ENCODE measurements around the gene DEDD. TPM values are rescaled to one million over a fixed set of nuclear protein-coding genes. Genes with fewer than 3 reads are reported as not detected.

Gene DEDD
- total RNA-seq, 1 experiment from 2014 or later, result 39.2 TPM

DNA sequence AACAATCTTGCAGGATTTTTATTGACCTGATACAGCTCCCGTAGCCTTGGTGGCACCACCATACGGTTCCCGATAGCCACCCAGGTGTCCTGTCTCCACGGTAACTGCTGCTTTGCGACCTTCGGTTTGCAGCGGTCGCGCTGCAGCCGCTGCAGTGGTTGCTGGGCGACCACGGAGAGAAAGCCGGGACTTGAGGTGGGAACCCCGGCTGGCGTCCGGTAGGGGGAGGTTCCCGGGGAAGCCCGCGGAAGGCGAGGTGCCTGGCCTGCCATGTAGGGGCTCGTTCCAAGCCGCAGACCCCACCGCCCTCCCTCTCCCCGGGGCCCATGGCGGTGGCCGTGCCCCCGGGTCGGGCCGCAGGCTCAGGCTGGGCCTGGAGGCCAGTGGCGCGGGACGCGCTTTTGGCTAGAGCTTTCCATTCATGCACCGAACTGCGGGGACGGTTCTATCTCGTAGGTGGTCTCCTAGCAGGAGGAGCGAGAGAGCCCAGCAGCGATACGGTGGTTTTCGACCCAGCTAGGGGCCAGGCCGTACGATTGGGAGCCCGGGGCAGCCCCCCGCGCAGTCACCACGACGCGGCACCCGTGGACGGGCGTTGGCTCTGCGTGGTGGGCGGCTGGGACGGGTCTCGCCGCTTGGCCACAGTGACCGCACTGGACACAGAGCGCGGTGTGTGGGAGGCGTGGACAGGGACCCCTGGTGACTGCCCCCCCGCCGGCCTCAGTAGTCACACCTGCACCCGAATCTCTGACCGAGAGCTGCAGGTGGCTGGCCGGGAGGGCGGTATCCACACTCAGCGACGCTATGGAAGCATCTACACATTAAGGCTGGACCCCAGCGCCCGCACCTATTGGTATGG, 34.0 kb downstream of the DEDD start, which contains the start of gene KLHDC9:
Gene KLHDC9, plus strand, starts transcription at position 152 of the 859 bp plus-strand sequence. Its CDS starts 175 bp downstream, at position 327.
- ChIA-PET CTCF (interaction anchor here (0.5 to 8.2 kb wide), 45 partner anchors 9 to 321 kb away, joined by 3 to 109 read pairs (median 5); partner anchors contain the start of genes ARHGAP30, B4GALT3, DEDD and F11R), POLR2A (interaction anchor here (0.6 to 2.3 kb wide), 6 partner anchors 19 to 78 kb away, joined by 3 to 9 read pairs (median 4); partner anchors contain the start of genes F11R, NIT1, PFDN2 and USF1)
- H3K4me3 Mint-ChIP-seq, result peak within 1 kb of the TSS; percentile 80
- H3K9me3 Mint-ChIP-seq, result no peaks in the 10 kb centered on the region
- H3K4me1 Mint-ChIP-seq, result peaks cover 6% of the 10 kb centered on the region
- DNase-seq (ENCODE audit: low spot score), result peak; percentile 91
- H3K27ac Mint-ChIP-seq, result peak within 1 kb of the TSS; percentile 81
- H3K36me3 Mint-ChIP-seq, result peaks cover 15% of the 10 kb centered on the region
- peak; percentile 86 for ATAC-seq
- peaks cover 6% of the 10 kb centered on the region; the same call in 1 of the 2 replicates for H3K27me3 Mint-ChIP-seq (ENCODE audit: low read depth)
- no peak; the same call in 1 of the 2 replicates for TF ChIP-seq MLX (CRISPR knock-in tag; IDR thresholded peaks at IDR 0.05)
- TF ChIP-seq NR3C1 (CRISPR knock-in tag; conservative IDR thresholded peaks at IDR 0.05; ENCODE audit: low read depth), result no peak
- TF ChIP-seq TP53 (CRISPR knock-in tag; IDR thresholded peaks at IDR 0.05), result no peak
- TF ChIP-seq ATF1 (CRISPR knock-in tag; IDR thresholded peaks at IDR 0.05), result 0 out of 2 replicates have a peak, but pooled peaks have one; percentile 53
- no peak for TF ChIP-seq NFYB (CRISPR knock-in tag; conservative IDR thresholded peaks at IDR 0.05; ENCODE audit: low read depth)
- TF ChIP-seq HMGXB4 (CRISPR knock-in tag; IDR thresholded peaks at IDR 0.05), result no peak
- TF ChIP-seq, protein P1, sequence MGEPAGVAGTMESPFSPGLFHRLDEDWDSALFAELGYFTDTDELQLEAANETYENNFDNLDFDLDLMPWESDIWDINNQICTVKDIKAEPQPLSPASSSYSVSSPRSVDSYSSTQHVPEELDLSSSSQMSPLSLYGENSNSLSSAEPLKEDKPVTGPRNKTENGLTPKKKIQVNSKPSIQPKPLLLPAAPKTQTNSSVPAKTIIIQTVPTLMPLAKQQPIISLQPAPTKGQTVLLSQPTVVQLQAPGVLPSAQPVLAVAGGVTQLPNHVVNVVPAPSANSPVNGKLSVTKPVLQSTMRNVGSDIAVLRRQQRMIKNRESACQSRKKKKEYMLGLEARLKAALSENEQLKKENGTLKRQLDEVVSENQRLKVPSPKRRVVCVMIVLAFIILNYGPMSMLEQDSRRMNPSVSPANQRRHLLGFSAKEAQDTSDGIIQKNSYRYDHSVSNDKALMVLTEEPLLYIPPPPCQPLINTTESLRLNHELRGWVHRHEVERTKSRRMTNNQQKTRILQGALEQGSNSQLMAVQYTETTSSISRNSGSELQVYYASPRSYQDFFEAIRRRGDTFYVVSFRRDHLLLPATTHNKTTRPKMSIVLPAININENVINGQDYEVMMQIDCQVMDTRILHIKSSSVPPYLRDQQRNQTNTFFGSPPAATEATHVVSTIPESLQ (CRISPR knock-in tag; IDR thresholded peaks at IDR 0.05), result no peak
- TF ChIP-seq FOXP1 (CRISPR knock-in tag; IDR thresholded peaks at IDR 0.05; ENCODE audit: borderline replicate concordance), result no peak
- no peak for TF ChIP-seq ZNF121 (CRISPR knock-in tag; IDR thresholded peaks at IDR 0.05)
- no peak for TF ChIP-seq PRDM15 (CRISPR knock-in tag; IDR thresholded peaks at IDR 0.05)
- no peak for TF ChIP-seq CREB1 (CRISPR knock-in tag; IDR thresholded peaks at IDR 0.05)
- no peak for TF ChIP-seq ZNF532 (CRISPR knock-in tag; IDR thresholded peaks at IDR 0.05; ENCODE audit: borderline replicate concordance)
- TF ChIP-seq IRF1 (CRISPR knock-in tag; IDR thresholded peaks at IDR 0.05), result no peak
- no peak for TF ChIP-seq TEAD4 (CRISPR knock-in tag; IDR thresholded peaks at IDR 0.05)
- TF ChIP-seq, protein P2, sequence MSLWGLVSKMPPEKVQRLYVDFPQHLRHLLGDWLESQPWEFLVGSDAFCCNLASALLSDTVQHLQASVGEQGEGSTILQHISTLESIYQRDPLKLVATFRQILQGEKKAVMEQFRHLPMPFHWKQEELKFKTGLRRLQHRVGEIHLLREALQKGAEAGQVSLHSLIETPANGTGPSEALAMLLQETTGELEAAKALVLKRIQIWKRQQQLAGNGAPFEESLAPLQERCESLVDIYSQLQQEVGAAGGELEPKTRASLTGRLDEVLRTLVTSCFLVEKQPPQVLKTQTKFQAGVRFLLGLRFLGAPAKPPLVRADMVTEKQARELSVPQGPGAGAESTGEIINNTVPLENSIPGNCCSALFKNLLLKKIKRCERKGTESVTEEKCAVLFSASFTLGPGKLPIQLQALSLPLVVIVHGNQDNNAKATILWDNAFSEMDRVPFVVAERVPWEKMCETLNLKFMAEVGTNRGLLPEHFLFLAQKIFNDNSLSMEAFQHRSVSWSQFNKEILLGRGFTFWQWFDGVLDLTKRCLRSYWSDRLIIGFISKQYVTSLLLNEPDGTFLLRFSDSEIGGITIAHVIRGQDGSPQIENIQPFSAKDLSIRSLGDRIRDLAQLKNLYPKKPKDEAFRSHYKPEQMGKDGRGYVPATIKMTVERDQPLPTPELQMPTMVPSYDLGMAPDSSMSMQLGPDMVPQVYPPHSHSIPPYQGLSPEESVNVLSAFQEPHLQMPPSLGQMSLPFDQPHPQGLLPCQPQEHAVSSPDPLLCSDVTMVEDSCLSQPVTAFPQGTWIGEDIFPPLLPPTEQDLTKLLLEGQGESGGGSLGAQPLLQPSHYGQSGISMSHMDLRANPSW (CRISPR knock-in tag; conservative IDR thresholded peaks at IDR 0.05; ENCODE audit: low read depth), result no peak
- TF ChIP-seq E2F4 (CRISPR knock-in tag; IDR thresholded peaks at IDR 0.05; ENCODE audit: borderline replicate concordance, low read depth), result no peak
- no peak for TF ChIP-seq TEAD1 (CRISPR knock-in tag; IDR thresholded peaks at IDR 0.05)

Measured in WTC11 (cell line).